IMR-90 (cell line): ENCODE results near the gene USP51. TPM values are rescaled to one million over a fixed set of nuclear protein-coding genes. Genes with fewer than 3 reads are reported as not detected.
"Not testable (repeated sequence)": the region's sequence is repeated elsewhere in the genome, so short reads cannot be mapped to it uniquely, and the experiment has no call there.

Experiments used
- ATAC-seq: fragments of 200-7000 bp; cut with Tn5 transposase; 2 replicates; pipeline ENCODE4 v1.9.1; 2020; ENCODE audit warnings: low read depth, mild to moderate bottlenecking, moderate library complexity
- BruUV-seq: library from RNA; stranded (reverse); fragments of 400-500 nt; replicated peaks from 2 replicates; lab custom pipeline; 2021; lab: Mats Ljungman, UMichigan
- CTCF ChIA-PET: fragments of 300-600 bp; formaldehyde crosslinking; extraction: SDS; loops from one replicate; lab custom pipeline; 2021; ENCODE audit warnings: antibody characterized with exemption; lab: Yijun Ruan, JAX
- POLR2A ChIA-PET: fragments of 300-600 bp; sonication (Branson Sonifier 250); formaldehyde crosslinking; loops from one replicate; lab custom pipeline; 2022; ENCODE audit warnings: antibody characterized with exemption; ENCODE audit not compliant: unreplicated experiment; lab: Charles Lee
- DNase-seq: peaks from one replicate; pipeline ENCODE4 v3.0.0; 2013
- H2AFZ ChIP-seq: replicated peaks from 2 replicates; pipeline ENCODE3; 2013; ENCODE audit warnings: low read length, mild to moderate bottlenecking; ENCODE audit not compliant: poor library complexity
- H2AK5ac ChIP-seq: 2 replicates; pipeline ENCODE4 v1.6.1; 2013; ENCODE audit warnings: low read depth, low read length, inconsistent platforms
- H2AK9ac ChIP-seq: replicated peaks from 2 replicates; pipeline ENCODE3; 2013; ENCODE audit warnings: mild to moderate bottlenecking, low read depth, low read length, moderate library complexity; ENCODE audit not compliant: poor library complexity
- H2BK120ac ChIP-seq: 2 replicates; pipeline ENCODE4 v1.6.1; 2013; ENCODE audit warnings: low read depth, low read length, inconsistent platforms
- H2BK15ac ChIP-seq: 3 replicates; pipeline ENCODE4 v1.6.1; 2013; ENCODE audit warnings: low read depth, low read length, inconsistent platforms
- H2BK20ac ChIP-seq: 2 replicates; pipeline ENCODE4 v1.6.1; 2013; ENCODE audit warnings: low read depth, mild to moderate bottlenecking, inconsistent platforms, low read length, moderate library complexity
- H2BK5ac ChIP-seq: 2 replicates; pipeline ENCODE4 v1.6.1; 2013; ENCODE audit warnings: mild to moderate bottlenecking, low read depth, low read length, inconsistent platforms; ENCODE audit not compliant: poor library complexity, severe bottlenecking
- H3K14ac ChIP-seq: replicated peaks from 2 replicates; pipeline ENCODE4 v1.6.1; 2013; ENCODE audit warnings: low read depth, low read length, inconsistent platforms
- H3K18ac ChIP-seq: 2 replicates; pipeline ENCODE4 v1.6.1; 2013; ENCODE audit warnings: low read depth, low read length, control low read depth
- H3K23ac ChIP-seq: 2 replicates; pipeline ENCODE4 v1.6.1; 2013; ENCODE audit warnings: low read depth, low read length, inconsistent platforms
- H3K27ac ChIP-seq: 2 replicates; pipeline ENCODE4 v1.5.1; 2013; ENCODE audit warnings: mild to moderate bottlenecking, control low read depth, low read length; ENCODE audit not compliant: insufficient read depth
- H3K27me3 ChIP-seq: 2 replicates; pipeline ENCODE4 v1.6.1; 2013; ENCODE audit warnings: low read length; ENCODE audit not compliant: control insufficient read depth, insufficient read depth
- H3K36me3 ChIP-seq: 2 replicates; pipeline ENCODE4 v1.6.1; 2013; ENCODE audit warnings: low read length, mixed read lengths; ENCODE audit not compliant: control insufficient read depth, insufficient read depth
- H3K4ac ChIP-seq: 2 replicates; pipeline ENCODE4 v1.6.1; 2013; ENCODE audit warnings: low read depth, low read length, inconsistent platforms
- H3K4me1 ChIP-seq: 2 replicates; pipeline ENCODE4 v1.6.1; 2013; ENCODE audit warnings: low read length, mixed read lengths; ENCODE audit not compliant: control insufficient read depth, insufficient read depth
- H3K4me2 ChIP-seq: 2 replicates; pipeline ENCODE4 v1.6.1; 2013; ENCODE audit warnings: low read depth, mild to moderate bottlenecking, control low read depth, low read length, moderate library complexity
- H3K4me3 ChIP-seq: 2 replicates; pipeline ENCODE4 v1.5.1; 2013; ENCODE audit warnings: low read depth, mild to moderate bottlenecking, control low read depth, low read length, moderate library complexity; ENCODE audit not compliant: insufficient read depth
- H3K56ac ChIP-seq: 2 replicates; pipeline ENCODE4 v1.6.1; 2013; ENCODE audit warnings: low read length, inconsistent platforms; ENCODE audit not compliant: insufficient read depth; ENCODE audit errors: extremely low read depth
- H3K79me1 ChIP-seq, 2 experiments: 2 replicates each; pipeline ENCODE4 v1.6.1; 2013; ENCODE audit warnings: low read length in 2 of 2, inconsistent platforms in 1 of 2, low read depth in 1 of 2
- H3K9ac ChIP-seq: 2 replicates; pipeline ENCODE4 v1.6.1; 2013; ENCODE audit warnings: low read depth, low read length, control low read depth
- H3K9me1 ChIP-seq: 2 replicates; pipeline ENCODE4 v1.6.1; 2013; ENCODE audit warnings: low read length, inconsistent platforms; ENCODE audit not compliant: insufficient read depth
- H3K9me3 ChIP-seq: 2 replicates; pipeline ENCODE4 v1.6.1; 2013; ENCODE audit warnings: low read length; ENCODE audit not compliant: control insufficient read depth, insufficient read depth
- H4K20me1 ChIP-seq: 2 replicates; pipeline ENCODE4 v1.6.1; 2013; ENCODE audit warnings: low read length, inconsistent platforms; ENCODE audit not compliant: insufficient read depth
- H4K5ac ChIP-seq: 2 replicates; pipeline ENCODE4 v1.6.1; 2013; ENCODE audit warnings: mild to moderate bottlenecking, low read depth, low read length, control low read depth
- H4K8ac ChIP-seq, 2 experiments: 2 replicates each; pipeline ENCODE4 v1.6.1; 2013; ENCODE audit warnings: low read depth in 2 of 2, low read length in 2 of 2, control low read depth in 1 of 2, inconsistent platforms in 1 of 2
- H4K91ac ChIP-seq: 2 replicates; pipeline ENCODE4 v1.6.1; 2013; ENCODE audit warnings: low read depth, low read length, inconsistent platforms; ENCODE audit not compliant: insufficient read depth
- WGBS, 2 experiments: methylation state at CpG; one replicate each; pipeline versions ENCODE4 v1.1.5 to v1.1.7; 2013; ENCODE audit warnings: missing lambda C conversion rate in 2 of 2; ENCODE audit not compliant: insufficient read length in 1 of 2; ENCODE audit errors: extremely low coverage in 2 of 2; 5-methylcytosine and 5-hydroxymethylcytosine counted together
- dilution Hi-C: fragments of 300-500 bp; cut with HindIII; formaldehyde crosslinking; loops from one replicate; pipeline ENCODE4 v1.14.3; 2018; ENCODE audit warnings: low sequenced_read_pairs; ENCODE audit not compliant: unreplicated experiment
- in situ Hi-C: fragments of 300-500 bp; cut with MboI; formaldehyde crosslinking; loops from 3 replicates; pipeline ENCODE4 v1.14.3; 2019; ENCODE audit warnings: low sequenced_read_pairs, inconsistent platforms, mixed read lengths
- intact Hi-C: fragments of 100-400 bp; cut with micrococcal nuclease; formaldehyde crosslinking; loops from 2 replicates; pipeline ENCODE4 v1.10.0; 2022
- microRNA-seq, 2 experiments: library from miRNA; stranded (forward) in 1 of 2; unstranded in 1 of 2; fragments of 10-50 nt in 1 of 2; fragments of <30 nt in 1 of 2; gene quantifications in 1 of 2; microRNA quantifications in 1 of 2; one replicate each; pipeline versions ENCODE3 to v1.1.0; 2013 to 2020; ENCODE audit not compliant: insufficient read depth in 1 of 2, insufficient read length in 1 of 2, unreplicated experiment in 1 of 2
- polyA plus RNA-seq, 3 experiments: library from polyadenylated mRNA; depleted of rRNA; stranded (reverse); fragments of >200 nt; gene quantifications; 2 replicates each; pipeline ENCODE4 v1.2.3, GENCODE V29; 2012; ENCODE audit warnings: low replicate concordance in 1 of 3
- small RNA-seq, 5 experiments: library from RNA; depleted of rRNA; stranded (forward); fragments of <200 nt; gene quantifications; one replicate each; pipeline ENCODE3, GENCODE V24; 2012
- total RNA-seq: library from RNA; depleted of rRNA; stranded (reverse); fragments of >200 nt; gene quantifications from 2 replicates; pipeline ENCODE4 v1.2.3, GENCODE V29; 2012; rRNA removed

The USP51 gene
- total and polyA plus RNA-seq, 2 of the 4 experiments (the other 2 are of a cell fraction): 0.26 to 2.0 TPM

- H3K36me3 ChIP-seq, H3K9ac ChIP-seq, H3K18ac ChIP-seq, H2BK15ac ChIP-seq, H4K8ac ChIP-seq, H3K9me3 ChIP-seq, H3K4me3 ChIP-seq, dilution Hi-C loops, H3K9me1 ChIP-seq, H3K27ac ChIP-seq, H4K5ac ChIP-seq, H2BK5ac ChIP-seq, H2AFZ ChIP-seq, H2BK20ac ChIP-seq, H3K27me3 ChIP-seq, intact Hi-C loops, H4K91ac ChIP-seq, H3K56ac ChIP-seq, H3K4ac ChIP-seq, BruUV-seq, H2BK120ac ChIP-seq, H3K79me1 ChIP-seq, DNase-seq, H2AK5ac ChIP-seq, ATAC-seq, H3K4me2 ChIP-seq, H4K20me1 ChIP-seq, in situ Hi-C loops, H2AK9ac ChIP-seq, H3K4me1 ChIP-seq, H3K23ac ChIP-seq, POLR2A ChIA-PET, H3K14ac ChIP-seq, CTCF ChIA-PET: not testable (repeated sequence)
- 17% methylated on average over 1 of the region's 5 CpGs; no CpG with 5 or more reads in 1 of the 2 experiments for WGBS, 2 experiments
Observed at GRCh38 chrX:55443468-55443867, 46.2 kb downstream of the USP51 start.

Small RNAs within 50 kb of the gene (microRNA-seq; reads per million reads assigned to microRNA genes)
- not detected for gene MIR4536-1 (ENCODE audit: unreplicated experiment)
- gene MIR4536-2 (ENCODE audit: insufficient read depth in 1 of 2, insufficient read length in 1 of 2, unreplicated experiment in 1 of 2): 0 reads per million in 2 experiments

Small RNAs within 50 kb of the gene (small RNA-seq; reads per million reads assigned to genes)
- gene MIR4536-2: 0 to 0.08 (median 0) reads per million in 5 experiments

Other genes with a start within 250 kb of the USP51 start
- not detected in 2 replicates for gene PAGE3, start 224.9 kb downstream of the USP51 start, total RNA-seq
- gene PAGE3, start 224.9 kb downstream of the USP51 start, polyA plus RNA-seq (2012; rRNA removed): not detected in 2 replicates
- gene MAGEH1, start 37.7 kb downstream of the USP51 start, total RNA-seq: 22.4 and 26.7 TPM in 2 replicates
- gene MAGEH1, start 37.7 kb downstream of the USP51 start, polyA plus RNA-seq (2012; rRNA removed): 29.2 and 31.8 TPM in 2 replicates
- gene FOXR2, start 133.6 kb upstream of the USP51 start, total RNA-seq: not detected in 2 replicates
- gene FOXR2, start 133.6 kb upstream of the USP51 start, polyA plus RNA-seq (2012; rRNA removed): not detected in 2 replicates
- 9.1 and 17.2 TPM in 2 replicates for gene RRAGB, start 227.9 kb upstream of the USP51 start, total RNA-seq
- gene RRAGB, start 227.9 kb upstream of the USP51 start, polyA plus RNA-seq (2012; rRNA removed): 14.6 and 15.1 TPM in 2 replicates